HG03066 (cell line): Measurements from ENCODE around the gene STK32B.

Experiments
- ATAC-seq: cut with Tn5 transposase; IDR thresholded peaks from one replicate; pipeline ENCODE4 v1.9.1; 2021; ENCODE audit warnings: low read depth; ENCODE audit not compliant: unreplicated experiment

STK32B gene

GRCh38 chr4:5460106-5460801 lies 409.0 kb downstream of the STK32B start:
- ATAC-seq: no peak

- no peak for ATAC-seq
Measured at GRCh38 chr4:5461477-5461876, 410.2 kb downstream of the STK32B start.

- no peak for ATAC-seq
Measured at GRCh38 chr4:5462254-5462835, 411.1 kb downstream of the STK32B start.

GRCh38 chr4:5462896-5463295 lies 411.6 kb downstream of the STK32B start:
- no peak for ATAC-seq

GRCh38 chr4:5463361-5463760 lies 412.1 kb downstream of the STK32B start:
- ATAC-seq: no peak

GRCh38 chr4:5463936-5464650 lies 412.8 kb downstream of the STK32B start:
- ATAC-seq: no peak

- no peak for ATAC-seq
Measured at GRCh38 chr4:5465529-5465928, 414.2 kb downstream of the STK32B start.

GRCh38 chr4:5465956-5466355 lies 414.7 kb downstream of the STK32B start:
- ATAC-seq: no peak

GRCh38 chr4:5467111-5467510 lies 415.8 kb downstream of the STK32B start:
- no peak for ATAC-seq

- ATAC-seq: no peak
Measured at GRCh38 chr4:5469151-5469775, 418.0 kb downstream of the STK32B start.

- no peak for ATAC-seq
Measured at GRCh38 chr4:5469861-5470260, 418.6 kb downstream of the STK32B start.

GRCh38 chr4:5470318-5471198 lies 419.3 kb downstream of the STK32B start:
- no peak for ATAC-seq

- ATAC-seq: no peak
Measured at GRCh38 chr4:5471206-5471605, 419.9 kb downstream of the STK32B start.

- no peak for ATAC-seq
Measured at GRCh38 chr4:5471691-5472090, 420.4 kb downstream of the STK32B start.

- no peak for ATAC-seq
Measured at GRCh38 chr4:5472160-5472591, 420.9 kb downstream of the STK32B start.

GRCh38 chr4:5473125-5473524 lies 421.8 kb downstream of the STK32B start:
- ATAC-seq: no peak

GRCh38 chr4:5474756-5475155 lies 423.5 kb downstream of the STK32B start:
- no peak for ATAC-seq

GRCh38 chr4:5477613-5478012 lies 426.3 kb downstream of the STK32B start:
- no peak for ATAC-seq

GRCh38 chr4:5478169-5478568 lies 426.9 kb downstream of the STK32B start:
- ATAC-seq: no peak

- ATAC-seq: no peak
Measured at GRCh38 chr4:5478697-5479096, 427.4 kb downstream of the STK32B start.
